Fibroblast of skin of left quadriceps (primary cell): ENCODE results near the gene ZBTB7C.

Experiments
- DNase-seq, 2 experiments: peaks; one replicate each; pipeline ENCODE4 v3.0.0-alpha.2; 2013; ENCODE audit warnings: low read depth in 2 of 2

The ZBTB7C gene

DNA sequence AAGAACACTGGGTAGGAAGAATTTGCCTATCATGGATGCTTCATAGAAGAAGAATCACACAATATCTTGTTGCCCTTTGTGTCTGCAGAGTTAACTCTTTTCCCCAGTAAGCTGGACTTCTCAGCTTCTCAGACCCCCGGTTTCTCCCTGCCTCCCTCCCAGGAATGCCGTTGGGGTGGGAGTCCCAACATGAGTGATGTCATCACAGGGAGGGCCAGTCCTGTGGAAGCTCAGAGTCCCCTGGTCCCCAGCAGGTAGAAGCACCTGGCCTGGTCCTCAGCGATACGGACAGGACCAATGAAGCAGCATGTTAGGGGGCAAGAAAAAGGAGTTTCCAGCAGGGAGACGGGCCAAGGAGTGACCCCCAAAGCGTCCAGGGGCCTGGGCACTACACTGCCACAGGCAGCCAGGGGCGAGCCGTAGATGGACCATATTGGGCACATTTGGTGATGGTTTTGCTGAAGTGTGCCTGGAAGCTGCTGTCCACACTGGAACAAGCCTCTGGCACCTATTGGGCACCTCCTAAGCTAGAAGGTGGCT, 242.8 kb downstream of the ZBTB7C start:
- no peak for DNase-seq

DNA sequence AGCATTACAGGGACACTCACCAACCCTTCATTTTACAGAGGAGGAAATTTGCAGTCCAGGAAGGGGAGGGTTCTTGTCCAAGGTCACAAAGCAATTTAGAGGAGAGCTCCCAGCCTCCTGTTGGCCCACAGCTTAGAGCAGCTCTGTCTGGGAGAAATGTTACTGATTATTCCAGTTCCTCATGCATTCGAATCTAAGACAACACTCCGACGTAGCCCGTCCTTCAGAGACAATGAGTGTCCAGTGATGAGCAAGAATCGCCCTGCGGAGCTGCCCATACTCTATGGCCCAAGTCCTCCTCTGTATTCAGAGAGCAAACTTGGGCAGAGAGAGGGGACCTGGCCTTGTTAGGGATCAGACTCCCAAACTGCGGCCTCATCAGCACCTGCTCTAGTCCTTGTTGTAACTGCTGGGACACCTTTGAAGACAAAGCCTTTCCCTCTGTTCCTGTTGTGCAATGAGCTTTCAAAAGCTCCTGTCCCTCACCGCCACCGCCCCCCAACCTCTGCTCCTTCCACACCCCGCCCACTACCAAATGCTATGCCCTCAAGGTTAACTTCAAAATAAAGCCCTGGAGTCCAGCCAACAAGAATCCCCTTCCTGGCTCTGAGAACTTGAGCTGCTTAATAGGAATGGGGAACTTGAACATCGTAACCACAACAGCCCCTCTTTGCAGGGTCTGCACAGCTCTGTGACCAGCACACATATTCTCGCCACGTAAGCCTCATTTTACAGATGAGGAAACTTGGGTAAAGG, 243.9 kb downstream of the ZBTB7C start:
- no peak for DNase-seq

DNA sequence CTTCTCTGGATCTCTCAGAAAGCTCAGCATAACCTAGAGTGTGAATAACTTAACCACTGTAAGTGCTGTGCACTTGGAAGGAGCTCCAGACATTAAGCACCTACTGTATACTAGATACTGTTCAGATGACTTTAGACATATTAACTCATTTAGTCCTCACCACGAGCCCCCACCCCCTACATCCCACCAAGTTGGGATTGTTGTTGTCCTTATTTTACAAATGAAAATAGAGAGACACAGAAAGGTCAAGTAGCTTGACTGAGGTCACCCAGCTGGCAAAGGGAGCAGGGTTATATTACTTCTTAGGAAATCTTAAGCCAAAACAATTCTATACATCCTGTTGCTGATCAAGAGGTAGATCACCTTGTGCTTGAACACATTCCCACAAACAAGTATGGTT, 244.5 kb downstream of the ZBTB7C start:
- DNase-seq, result no peak

DNA sequence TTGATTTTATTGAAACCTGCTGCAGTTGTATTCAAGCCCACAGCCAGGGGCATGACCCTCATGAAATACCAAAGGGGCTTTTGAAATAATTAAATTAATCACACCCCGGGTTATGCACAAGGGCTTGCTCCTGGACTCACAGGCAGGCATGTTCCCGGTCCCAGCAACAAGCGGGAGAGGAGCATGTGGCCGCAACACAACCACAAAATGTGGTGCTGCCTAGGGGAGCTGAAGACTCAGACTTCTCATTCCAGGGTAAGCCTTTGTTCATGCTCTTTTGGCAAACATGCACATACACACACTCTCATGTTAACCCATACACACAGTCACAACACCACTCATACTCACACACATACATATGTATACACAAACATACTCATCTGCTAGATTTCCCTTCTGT, 245.1 kb downstream of the ZBTB7C start:
- no peak for DNase-seq

DNA sequence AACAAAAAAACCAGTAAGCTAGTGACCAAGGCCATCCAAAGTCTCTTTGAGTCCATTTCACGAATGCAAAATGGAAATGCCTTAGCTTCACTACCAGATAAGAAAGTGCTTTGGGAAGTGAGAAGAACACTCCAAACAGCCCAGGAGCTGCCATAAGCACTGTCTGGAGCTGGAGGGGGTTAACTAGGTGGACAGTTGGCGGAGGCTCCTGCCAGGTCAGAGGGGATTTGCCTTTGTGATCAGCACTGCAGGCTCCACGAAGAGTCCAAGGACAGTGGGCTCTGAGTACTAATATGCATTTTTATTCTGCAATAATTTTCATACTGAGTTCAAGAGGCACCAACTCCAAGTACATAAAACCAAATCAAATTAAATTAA, 245.5 kb downstream of the ZBTB7C start:
- no peak for DNase-seq

DNA sequence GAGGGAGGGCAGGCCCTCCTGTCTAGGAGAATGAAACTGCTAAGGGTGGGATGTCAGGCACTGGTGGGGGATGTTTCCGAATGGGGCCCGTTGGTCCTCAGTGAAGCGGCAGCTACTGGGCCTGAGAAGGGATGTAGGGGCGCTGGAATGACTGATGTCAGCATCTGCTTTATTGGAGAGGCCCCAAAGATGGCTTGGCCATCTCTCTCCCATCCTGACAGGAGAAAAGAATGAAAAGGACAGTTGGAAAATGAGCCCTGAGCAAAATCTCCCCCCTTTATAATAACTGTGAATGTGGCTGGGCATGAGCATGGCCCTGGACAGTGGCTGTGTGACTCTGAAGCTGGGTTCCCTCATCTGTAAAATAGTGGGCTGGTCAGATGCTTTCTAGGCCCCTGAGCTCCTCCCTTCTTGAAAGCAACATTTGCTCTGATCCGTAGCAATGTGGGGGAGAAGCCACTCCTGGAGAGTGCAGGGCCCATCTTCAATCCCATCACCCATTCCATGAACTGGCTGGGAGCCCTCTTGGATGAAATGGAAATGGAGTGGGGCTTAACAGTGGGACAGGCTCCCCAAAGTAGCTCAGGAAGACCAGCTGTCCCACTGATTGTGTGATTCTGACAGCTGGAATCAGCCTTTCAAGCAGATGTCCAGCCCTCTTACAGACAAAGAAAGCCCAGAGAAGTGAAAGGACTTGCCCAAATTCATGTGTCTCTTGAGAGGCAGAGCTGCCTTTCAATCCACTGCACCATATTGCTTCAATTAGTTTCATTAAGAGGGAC, 246.0 kb downstream of the ZBTB7C start:
- no peak for DNase-seq

DNA sequence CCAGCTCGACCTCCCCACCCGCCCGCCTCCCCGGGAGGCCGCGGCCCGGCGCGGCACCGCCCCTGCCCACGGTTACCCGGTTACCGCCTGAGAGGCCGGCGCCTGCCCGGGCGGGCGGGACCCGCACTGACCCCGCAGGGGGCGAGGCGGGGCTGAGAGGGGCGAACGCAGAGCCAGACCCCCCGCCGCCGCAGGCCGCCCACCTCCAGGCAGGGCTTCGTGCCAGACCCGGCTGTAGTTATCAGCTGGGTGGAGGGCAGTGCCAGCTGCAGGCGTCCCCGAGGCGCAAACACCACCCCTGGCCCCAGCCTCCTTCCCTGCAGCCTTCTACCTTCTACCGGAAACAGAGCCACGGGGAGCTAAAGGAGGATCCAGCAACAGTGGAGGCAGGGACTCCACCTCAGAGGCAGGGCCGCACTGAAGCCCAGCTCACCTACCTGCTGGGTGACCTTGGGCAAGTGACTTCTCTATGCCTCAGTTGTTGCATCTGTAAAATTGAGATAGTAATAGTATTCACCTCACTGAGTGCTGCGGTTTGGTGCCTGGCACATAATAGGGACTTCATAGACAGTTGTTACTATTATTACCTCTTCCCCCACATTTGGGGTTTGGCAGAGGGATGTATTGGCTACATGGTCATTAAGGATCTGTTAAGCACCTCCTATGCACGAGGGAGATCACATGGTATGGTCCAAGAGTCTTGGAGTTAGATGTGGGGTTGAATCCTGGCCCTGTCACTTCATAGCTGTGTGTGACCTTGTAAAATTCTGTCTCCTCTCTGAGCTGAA, 247.1 kb downstream of the ZBTB7C start:
- no peak for DNase-seq

DNA sequence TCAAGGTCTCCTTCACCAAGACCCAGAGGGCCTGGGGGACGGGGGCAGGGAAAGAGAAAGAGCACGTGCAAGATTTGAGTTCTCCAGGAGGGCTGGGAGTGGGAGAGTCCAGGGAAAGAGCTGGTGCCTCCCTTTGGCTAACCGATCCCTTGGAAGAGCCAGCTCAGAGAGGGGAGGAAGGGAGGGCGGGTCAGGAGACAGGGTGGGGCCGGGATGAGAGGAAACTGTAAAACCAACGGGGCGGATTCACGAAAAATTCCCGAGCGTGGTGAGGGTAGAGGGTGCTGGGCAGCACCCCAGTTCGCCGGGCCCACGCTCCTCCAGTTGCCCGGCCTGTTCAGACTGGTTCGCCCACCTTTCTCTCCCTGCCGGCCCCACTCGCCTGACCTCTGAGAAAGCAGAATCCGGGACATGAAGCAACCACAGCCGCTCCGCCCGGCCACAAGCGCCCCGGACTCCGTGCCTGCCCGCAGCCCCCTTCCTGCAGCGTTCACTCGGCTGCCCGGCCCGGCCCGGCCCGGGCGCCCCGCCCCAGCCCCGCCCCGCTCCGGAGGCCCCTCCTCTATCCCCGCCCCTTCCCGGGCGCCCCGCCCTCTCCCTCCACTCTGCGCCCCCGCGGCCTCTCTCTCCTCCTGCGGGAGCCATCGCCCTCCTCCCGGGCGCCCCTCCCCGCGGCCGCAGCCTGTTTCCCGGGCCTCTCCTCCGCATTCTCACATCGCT, 247.8 kb downstream of the ZBTB7C start:
- DNase-seq, result peak; percentile 37 to 45

DNA sequence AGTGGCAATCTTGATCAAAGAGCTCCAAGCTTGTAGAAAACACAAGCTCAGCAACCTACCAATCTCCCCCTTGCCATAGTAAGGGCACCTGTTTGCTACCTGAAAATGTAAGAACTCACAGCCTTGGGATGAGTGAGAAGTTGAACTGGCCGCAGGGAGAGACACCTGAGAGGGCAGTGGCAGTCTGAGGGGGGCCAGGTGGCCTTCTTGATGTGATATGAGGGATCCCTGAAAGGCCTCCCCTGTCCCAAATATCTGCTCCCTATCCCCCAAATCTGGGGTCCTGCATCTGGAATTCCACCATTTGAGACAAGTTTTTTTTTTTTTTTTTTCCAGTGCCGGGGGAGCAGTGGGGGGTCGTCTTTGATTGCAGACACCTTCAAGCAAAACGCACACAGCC, 248.6 kb downstream of the ZBTB7C start:
- no peak for DNase-seq

DNA sequence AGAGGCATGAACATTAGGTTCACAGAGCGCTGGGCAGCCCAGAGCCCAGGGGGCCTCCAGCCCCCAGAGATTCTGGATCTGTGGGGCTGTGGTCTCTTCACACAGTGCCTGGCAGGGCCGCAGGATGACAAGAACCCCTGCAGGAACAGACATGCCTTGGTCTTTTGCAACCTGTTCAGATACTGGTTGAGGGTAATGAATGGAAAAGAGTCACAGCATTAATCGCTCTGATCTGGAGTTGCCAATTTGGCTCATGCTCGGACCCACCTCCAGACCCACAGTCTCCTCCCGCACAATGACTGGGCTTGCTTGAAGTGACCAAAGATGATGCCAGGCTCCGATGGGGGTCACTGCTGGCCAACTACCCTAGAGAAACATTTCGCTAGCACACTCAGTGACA, 249.4 kb downstream of the ZBTB7C start:
- no peak for DNase-seq

DNA sequence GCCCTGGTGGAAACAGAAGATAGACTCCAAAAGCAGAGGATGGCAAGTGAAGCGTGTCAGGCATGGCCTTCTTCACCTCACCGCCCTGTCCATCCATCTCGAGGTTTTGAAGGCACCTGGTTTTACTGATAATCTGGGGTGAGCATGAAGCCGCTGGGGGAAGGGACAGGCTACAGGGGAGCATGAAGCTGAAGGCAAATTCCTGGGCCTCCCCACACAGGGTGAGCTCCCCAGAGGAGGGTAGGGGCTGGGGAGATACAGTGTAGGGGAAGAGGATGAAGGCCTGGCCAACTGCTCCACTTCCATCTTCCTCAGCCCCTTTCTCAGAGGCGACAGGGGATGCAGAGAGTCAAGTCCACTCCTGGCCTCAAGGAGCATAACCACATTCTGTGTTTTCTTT, 250.5 kb downstream of the ZBTB7C start:
- DNase-seq, result no peak

DNA sequence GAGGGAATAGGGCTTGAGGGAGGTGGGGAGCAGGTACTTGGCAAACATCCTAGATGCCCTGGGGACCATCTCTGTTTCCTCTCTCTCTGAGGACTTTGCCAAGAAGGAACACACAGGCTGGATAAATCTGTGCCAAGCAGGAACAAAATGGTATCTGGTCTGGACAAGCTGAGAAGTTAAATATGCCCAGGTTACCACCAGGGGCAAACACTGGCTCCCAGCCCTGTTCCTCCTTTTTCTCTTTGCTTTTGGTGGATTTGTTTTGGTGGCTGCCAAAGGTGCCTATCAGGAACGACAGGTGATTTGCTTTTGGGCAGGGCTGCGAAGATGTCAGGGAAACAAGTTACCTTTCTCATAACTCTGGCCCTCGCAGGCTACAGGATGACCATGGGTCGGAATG, 251.2 kb downstream of the ZBTB7C start:
- no peak for DNase-seq

DNA sequence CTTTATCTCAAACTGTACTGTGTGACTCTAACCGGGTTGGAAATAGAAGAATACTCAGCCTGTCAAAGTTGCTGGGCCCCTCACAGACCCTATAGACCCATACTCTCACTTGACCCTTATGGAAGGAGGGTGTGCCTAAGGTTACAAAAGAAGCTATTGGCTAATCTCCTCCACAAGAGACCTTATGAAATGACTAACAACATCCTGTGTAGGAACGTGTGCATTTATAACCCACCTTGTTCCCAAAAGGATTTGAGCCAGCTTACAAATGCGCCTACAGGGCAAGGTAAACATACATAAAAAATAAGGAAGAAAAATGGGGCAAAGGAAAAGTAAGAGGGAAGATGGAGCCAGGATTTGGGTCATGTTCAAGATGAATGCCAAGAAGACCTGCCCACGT, 253.3 kb downstream of the ZBTB7C start:
- no peak for DNase-seq

DNA sequence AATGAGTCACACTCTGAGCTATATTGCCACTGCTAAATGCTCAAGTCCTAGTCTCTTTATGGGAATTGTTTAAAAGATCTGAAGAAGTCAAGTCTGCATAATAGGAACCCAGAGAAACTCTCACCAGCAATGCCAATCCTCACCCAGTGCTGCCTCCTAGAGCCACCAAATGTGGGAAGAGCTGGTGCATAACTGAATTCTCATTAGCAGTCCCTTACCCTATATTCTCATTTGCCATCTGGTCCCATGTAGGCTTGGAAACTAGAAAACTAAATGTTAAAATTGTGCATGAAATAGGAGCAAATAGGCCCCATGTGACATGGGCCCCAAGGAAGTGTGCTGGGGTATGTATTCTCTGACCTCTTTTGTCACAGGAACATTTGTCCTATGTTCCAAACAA, 254.4 kb downstream of the ZBTB7C start:
- DNase-seq, result no peak

DNA sequence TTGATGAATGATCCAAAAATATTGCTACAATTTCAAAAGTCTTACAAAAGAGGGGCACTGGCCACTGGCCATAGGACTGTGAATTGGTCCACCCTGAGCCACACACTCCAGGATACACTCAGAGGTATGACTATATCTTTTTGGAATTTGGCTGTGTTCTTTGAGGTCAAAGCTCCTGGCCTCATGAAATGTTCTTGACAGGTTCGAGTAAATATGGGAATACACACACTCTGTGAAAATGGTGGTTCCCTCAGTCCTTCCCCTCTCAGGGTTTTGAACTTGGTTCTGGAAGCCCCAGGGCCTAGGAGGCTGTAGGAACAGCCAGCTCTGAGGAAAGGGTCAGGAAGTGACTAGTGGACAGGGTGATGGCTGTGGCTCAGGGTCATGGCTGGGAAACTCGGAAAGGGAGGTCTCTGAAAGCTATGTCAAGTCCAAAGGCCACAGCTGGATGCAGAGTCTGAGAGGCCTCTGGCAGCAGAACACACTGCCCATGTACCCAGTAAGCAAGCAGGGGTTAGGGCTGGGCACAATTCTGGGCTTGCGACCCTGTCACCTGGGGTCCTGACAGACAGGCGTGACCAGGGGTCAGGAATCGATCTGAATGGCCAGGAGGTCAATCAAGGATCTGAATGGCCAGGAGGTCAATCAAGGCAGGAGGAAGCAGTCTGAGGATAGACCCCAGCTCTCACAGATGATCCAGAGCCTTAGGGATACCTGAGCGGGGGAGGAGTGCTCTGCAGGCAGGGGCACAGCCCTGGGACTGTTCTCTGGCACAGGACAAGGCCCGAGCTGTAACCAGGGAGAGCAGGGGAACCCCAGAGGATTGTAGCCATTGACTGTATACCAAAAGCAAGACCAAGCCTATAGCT, 255.3 kb downstream of the ZBTB7C start:
- DNase-seq, result peak in 1 of 2 experiments; percentile 3

DNA sequence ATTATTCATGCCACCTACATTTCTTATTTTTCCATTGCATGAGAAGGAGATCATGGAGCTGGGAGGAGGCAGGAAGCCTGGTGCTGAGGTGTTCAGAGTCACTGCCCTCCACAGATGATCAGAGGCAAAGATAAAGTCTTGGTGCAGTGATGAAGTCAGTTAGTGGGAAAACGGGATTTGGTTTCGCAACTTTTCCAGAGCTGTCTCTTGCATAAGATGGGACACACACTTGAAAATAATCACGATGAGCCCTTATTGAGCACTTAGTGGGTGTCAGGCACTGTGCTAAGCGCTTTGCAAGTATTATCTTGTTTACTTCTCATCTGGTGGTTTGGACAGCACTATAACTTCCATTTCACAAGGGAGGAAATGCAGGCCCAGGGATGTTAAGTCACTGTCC, 256.6 kb downstream of the ZBTB7C start:
- DNase-seq, result peak in 1 of 2 experiments; percentile 0

DNA sequence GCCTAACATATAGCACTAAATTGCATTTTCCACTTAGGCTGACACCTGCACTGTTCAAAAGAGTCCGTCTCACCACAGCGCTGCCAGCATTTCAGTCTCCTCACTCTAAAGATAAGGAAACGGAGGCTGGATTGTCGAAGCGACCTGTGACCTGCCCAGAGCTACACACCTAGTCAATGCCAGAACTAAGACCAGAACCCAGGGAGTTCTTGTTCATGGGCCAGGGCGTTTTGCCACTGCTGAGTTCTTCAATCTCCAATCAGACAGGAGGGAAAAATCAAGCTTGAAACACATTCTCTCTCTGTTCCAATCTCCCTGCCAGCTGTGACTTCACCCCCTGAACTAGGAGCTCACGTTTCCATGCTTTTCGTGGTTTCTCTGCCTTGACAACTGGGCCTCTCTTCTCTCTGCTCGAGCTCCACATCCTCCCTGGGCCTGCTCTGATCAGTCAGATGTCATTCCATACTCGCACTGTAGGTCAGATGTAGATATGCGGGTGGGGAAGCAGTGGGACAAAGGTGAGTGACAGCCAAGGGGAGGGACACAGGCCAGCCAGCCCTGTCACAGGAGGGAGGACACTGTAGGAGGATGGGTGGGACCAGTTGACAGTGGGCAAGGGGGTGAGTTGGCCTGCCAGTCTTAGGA, 257.6 kb downstream of the ZBTB7C start:
- no peak for DNase-seq

DNA sequence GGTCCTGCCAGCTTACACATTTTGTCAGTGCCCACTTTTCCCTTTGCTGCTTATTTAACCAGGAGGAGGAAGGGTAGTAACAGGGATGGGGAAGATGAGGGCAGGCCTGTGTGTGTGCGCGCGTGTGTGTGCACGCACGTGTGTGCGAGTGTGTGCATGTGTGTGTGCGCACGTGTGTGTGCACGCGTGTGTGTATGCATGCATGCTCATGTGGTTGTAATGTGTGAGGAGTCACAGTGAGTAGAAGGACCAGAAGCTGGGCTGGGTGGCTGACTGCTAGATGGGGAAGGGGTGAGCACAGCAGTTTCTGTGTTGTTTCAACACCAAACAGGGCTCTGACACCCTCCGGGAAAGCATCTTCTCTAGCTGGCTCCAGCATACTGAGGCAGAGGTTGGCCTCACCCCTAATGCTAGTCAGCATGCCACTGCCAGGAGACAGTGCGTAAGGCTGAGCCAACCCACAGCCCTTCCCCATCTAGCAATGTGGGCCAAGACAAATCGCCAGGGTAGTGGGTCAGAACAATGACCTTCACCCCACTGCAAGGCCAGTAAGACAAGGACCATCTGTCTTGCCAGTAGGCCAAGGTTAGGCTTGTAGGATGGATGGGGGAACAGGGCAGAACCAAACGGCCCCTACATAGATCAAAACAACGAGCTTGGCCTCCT, 260.0 kb downstream of the ZBTB7C start:
- no peak for DNase-seq

DNA sequence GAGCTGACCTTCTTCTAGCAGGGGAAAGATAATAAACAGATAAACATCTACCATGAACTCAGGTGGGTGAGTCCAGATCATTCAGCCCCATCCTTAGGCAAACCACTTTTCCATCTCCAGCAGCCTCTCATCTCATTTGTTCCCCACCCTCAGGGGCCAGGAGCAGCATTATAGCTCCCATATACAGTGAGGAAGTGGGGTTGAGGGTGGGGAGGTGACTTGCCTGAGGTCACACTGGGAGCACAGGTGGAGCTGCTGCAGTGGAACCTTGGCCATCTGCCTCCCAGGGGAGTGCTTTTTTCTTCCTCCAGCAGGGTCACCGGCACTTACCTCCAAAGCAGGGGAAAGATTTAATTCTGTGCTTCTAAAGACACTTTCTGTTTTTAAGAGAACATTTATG, 266.2 kb downstream of the ZBTB7C start:
- no peak for DNase-seq

DNA sequence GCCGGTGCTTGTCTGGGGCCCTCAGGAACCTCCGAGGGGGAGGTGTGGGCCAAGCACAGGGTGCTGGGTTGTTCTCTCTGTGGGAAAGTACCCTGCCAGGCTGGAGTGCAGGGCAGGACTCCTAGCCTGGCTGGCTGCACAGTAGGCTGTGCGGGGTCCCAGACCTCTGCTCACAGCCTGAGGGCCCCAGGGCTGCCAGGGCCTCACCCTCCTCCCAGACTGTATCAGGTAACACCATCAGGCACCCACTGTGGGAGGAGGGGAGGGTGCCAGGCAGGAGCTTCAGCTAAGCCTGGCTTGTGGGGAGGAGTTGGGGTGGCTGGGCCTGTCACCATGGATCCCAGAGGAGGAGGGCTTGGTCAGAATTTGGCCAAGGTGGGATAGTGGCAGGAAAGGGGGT, 266.8 kb downstream of the ZBTB7C start:
- DNase-seq, result no peak
